GM12878 (cell line): Measurements from ENCODE around the gene UFSP2.

Source experiments
- EP300 ChIP-seq, 2 experiments: fragments of 150-350 bp in 1 of 2; IDR thresholded peaks; 2 replicates each; pipeline ENCODE4 v1.6.1; 2011 to 2012; ENCODE audit warnings: low read depth in 2 of 2, low read length in 2 of 2, borderline replicate concordance in 1 of 2, improper control_type of control experiment in 1 of 2, inconsistent platforms in 1 of 2; ENCODE audit not compliant: control insufficient read depth in 1 of 2
- EZH2 ChIP-seq: IDR thresholded peaks from 2 replicates; pipeline ENCODE4 v1.6.1; 2012; ENCODE audit warnings: low read depth, mild to moderate bottlenecking, control low read depth, inconsistent platforms, low read length, borderline replicate concordance; ENCODE audit not compliant: control insufficient read depth
- HDAC2 ChIP-seq: fragments of 200-600 bp; sonication (generic); IDR thresholded peaks from 2 replicates; pipeline ENCODE4 v1.6.1; 2017
- NBN ChIP-seq: fragments of 450-650 bp; IDR thresholded peaks from 2 replicates; pipeline ENCODE4 v1.6.1; 2016
- NFIC ChIP-seq: IDR thresholded peaks from 2 replicates; pipeline ENCODE4 v1.6.1; 2012; ENCODE audit warnings: low read depth, mild to moderate bottlenecking, inconsistent platforms, low read length, moderate library complexity
- NFYB ChIP-seq: IDR thresholded peaks from 2 replicates; pipeline ENCODE4 v1.6.1; 2011; ENCODE audit warnings: low read depth, mild to moderate bottlenecking, low read length, improper control_type of control experiment, moderate library complexity; ENCODE audit not compliant: insufficient read depth
- USF2 ChIP-seq: IDR thresholded peaks from 2 replicates; pipeline ENCODE4 v1.6.1; 2011; ENCODE audit warnings: low read depth, low read length, improper control_type of control experiment, borderline replicate concordance
- TF ChIP-seq, protein P1 (sequence below), 3 experiments: IDR thresholded peaks in 2 of 3; conservative IDR thresholded peaks in 1 of 3; 2 replicates each; pipeline ENCODE4 v1.5.1; 2011; ENCODE audit warnings: low read depth in 3 of 3, low read length in 3 of 3, mild to moderate bottlenecking in 3 of 3, control low read depth in 2 of 3, moderate library complexity in 2 of 3, inconsistent platforms in 1 of 3, mixed read lengths in 1 of 3; ENCODE audit not compliant: control insufficient read depth in 2 of 3, insufficient read depth in 1 of 3; ENCODE audit errors: extremely low read depth in 1 of 3
- TF ChIP-seq, protein P2 (sequence below): fragments of 450-650 bp; conservative IDR thresholded peaks from 2 replicates; pipeline ENCODE4 v1.6.1; 2017; ENCODE audit warnings: mild to moderate bottlenecking, moderate library complexity

DNA sequence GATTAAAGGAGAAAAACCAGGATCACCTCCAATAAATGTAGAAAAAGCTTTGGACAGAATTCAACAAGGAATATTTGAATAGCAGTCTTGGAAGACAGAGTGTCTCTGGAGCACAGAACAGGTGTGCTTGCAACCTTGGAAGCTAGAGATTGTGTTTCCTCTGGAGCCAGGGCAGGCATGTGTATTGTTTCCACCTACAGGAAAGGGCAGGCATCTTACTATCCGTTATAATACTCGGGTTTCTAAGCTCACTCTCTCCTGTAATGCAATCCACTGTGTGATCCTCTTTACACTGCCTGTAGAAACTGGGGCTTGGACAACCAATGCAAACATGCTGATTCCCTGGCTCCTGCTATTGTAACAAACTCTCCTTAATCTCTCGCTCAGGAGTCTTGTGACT lies 31.4 kb upstream of the UFSP2 start:
- no peak for TF ChIP-seq NBN
- TF ChIP-seq, protein P1, sequence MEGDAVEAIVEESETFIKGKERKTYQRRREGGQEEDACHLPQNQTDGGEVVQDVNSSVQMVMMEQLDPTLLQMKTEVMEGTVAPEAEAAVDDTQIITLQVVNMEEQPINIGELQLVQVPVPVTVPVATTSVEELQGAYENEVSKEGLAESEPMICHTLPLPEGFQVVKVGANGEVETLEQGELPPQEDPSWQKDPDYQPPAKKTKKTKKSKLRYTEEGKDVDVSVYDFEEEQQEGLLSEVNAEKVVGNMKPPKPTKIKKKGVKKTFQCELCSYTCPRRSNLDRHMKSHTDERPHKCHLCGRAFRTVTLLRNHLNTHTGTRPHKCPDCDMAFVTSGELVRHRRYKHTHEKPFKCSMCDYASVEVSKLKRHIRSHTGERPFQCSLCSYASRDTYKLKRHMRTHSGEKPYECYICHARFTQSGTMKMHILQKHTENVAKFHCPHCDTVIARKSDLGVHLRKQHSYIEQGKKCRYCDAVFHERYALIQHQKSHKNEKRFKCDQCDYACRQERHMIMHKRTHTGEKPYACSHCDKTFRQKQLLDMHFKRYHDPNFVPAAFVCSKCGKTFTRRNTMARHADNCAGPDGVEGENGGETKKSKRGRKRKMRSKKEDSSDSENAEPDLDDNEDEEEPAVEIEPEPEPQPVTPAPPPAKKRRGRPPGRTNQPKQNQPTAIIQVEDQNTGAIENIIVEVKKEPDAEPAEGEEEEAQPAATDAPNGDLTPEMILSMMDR (IDR thresholded peaks at IDR 0.05 in 2 of 3, conservative IDR thresholded peaks at IDR 0.05 in 1 of 3; ENCODE audit: control insufficient read depth in 2 of 3, extremely low read depth in 1 of 3, insufficient read depth in 1 of 3, low read depth in 3 of 3, low read length in 3 of 3) = no peak
- no peak for TF ChIP-seq USF2
- no peak for TF ChIP-seq HDAC2
- TF ChIP-seq EP300 (IDR thresholded peaks at IDR 0.05; ENCODE audit: borderline replicate concordance in 1 of 2, control insufficient read depth in 1 of 2, low read depth in 2 of 2, low read length in 2 of 2) = no peak
- TF ChIP-seq NFYB = no peak
- no peak for TF ChIP-seq NFIC
- TF ChIP-seq, protein P2, sequence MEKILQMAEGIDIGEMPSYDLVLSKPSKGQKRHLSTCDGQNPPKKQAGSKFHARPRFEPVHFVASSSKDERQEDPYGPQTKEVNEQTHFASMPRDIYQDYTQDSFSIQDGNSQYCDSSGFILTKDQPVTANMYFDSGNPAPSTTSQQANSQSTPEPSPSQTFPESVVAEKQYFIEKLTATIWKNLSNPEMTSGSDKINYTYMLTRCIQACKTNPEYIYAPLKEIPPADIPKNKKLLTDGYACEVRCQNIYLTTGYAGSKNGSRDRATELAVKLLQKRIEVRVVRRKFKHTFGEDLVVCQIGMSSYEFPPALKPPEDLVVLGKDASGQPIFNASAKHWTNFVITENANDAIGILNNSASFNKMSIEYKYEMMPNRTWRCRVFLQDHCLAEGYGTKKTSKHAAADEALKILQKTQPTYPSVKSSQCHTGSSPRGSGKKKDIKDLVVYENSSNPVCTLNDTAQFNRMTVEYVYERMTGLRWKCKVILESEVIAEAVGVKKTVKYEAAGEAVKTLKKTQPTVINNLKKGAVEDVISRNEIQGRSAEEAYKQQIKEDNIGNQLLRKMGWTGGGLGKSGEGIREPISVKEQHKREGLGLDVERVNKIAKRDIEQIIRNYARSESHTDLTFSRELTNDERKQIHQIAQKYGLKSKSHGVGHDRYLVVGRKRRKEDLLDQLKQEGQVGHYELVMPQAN = no peak
- no peak for TF ChIP-seq EZH2
